Vagina (tissue), 2 donors: Measurements from ENCODE around the gene RYR3.

Source experiments
- POLR2A ChIP-seq, 2 donors: fragments of 450-650 bp; IDR thresholded peaks; one replicate each; pipeline ENCODE4 v1.6.1; 2017; ENCODE audit warnings: antibody characterized with exemption in 2 of 2, mild to moderate bottlenecking in 2 of 2, moderate library complexity in 2 of 2
- TF ChIP-seq, protein P1 (sequence below), 3 experiments: fragments of 450-650 bp in 2 of 3; fragments of 200-600 bp in 1 of 3; sonication (generic) in 1 of 3; IDR thresholded peaks; one replicate each; pipeline ENCODE4 v1.5.1; 2017 to 2019; ENCODE audit warnings: antibody characterized with exemption in 3 of 3, mild to moderate bottlenecking in 2 of 3, moderate library complexity in 2 of 3

DNA sequence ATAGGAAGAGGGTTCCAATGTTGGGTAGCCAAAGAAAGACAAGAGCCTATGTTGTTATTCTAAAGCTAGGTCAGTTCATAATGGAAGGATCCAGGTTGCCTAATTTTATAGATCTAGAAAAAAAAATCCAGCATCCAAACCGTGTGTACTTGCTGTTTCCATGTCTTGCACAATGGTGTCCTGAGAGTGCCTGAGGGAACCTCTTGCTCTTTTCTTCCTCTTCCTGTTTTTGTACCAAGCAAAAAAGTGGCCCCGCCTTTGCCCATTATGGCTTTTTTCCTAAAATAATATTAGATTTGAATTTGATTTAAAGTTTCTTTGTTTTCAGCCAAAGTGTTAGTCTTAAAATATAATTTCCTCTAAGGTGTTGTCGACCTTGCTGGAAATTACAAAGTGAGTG is 224.4 kb downstream of the RYR3 start:
- TF ChIP-seq, protein P1, sequence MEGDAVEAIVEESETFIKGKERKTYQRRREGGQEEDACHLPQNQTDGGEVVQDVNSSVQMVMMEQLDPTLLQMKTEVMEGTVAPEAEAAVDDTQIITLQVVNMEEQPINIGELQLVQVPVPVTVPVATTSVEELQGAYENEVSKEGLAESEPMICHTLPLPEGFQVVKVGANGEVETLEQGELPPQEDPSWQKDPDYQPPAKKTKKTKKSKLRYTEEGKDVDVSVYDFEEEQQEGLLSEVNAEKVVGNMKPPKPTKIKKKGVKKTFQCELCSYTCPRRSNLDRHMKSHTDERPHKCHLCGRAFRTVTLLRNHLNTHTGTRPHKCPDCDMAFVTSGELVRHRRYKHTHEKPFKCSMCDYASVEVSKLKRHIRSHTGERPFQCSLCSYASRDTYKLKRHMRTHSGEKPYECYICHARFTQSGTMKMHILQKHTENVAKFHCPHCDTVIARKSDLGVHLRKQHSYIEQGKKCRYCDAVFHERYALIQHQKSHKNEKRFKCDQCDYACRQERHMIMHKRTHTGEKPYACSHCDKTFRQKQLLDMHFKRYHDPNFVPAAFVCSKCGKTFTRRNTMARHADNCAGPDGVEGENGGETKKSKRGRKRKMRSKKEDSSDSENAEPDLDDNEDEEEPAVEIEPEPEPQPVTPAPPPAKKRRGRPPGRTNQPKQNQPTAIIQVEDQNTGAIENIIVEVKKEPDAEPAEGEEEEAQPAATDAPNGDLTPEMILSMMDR (IDR thresholded peaks at IDR 0.05), result no peak
- TF ChIP-seq POLR2A (IDR thresholded peaks at IDR 0.05), result no peak
